ENCODE measurements around the gene SLA2.

GRCh38 chr20:36624068-36624943 lies 21.7 kb downstream of the SLA2 start:
- TF ChIP-seq CTCF (conservative IDR thresholded peaks at IDR 0.05) (no peak), EZH2 (IDR thresholded peaks at IDR 0.05; ENCODE audit: low read depth) (no peak)

Data from PC-9 (cell line).